Cardiac fibroblast (primary cell): ENCODE measurements around the gene MRGPRF.
"Not testable (repeated sequence)": the region's sequence is repeated elsewhere in the genome, so short reads cannot be mapped to it uniquely, and the experiment has no call there.

Experiments used
- DNase-seq, 2 donors: peaks; one replicate each; pipeline versions ENCODE4 v3.0.0 to v3.0.0-alpha.2; 2010; ENCODE audit warnings: low read depth in 2 of 2
- H3K4me3 ChIP-seq, 2 donors: replicated peaks in 1 of 2; 1 replicate in 1 of 2; 2 replicates in 1 of 2; pipeline ENCODE4 v1.5.1; 2011; ENCODE audit warnings: low read depth in 2 of 2, low read length in 2 of 2, mild to moderate bottlenecking in 2 of 2, moderate library complexity in 1 of 2
- CTCF ChIP-seq: IDR thresholded peaks from one replicate; pipeline ENCODE4 v1.5.1; 2011; ENCODE audit warnings: low read depth, mild to moderate bottlenecking, low read length, inconsistent platforms

Gene MRGPRF

GRCh38 chr11:68976095-68976494 lies 37.0 kb downstream of the MRGPRF start:
- no peak overlapping the region for H3K4me3 ChIP-seq
- no peak for TF ChIP-seq CTCF
- DNase-seq, result no peak

GRCh38 chr11:68974421-68975194 lies 38.4 kb downstream of the MRGPRF start:
- peak in 1 of 2 donors; percentile 43 for DNase-seq
- H3K4me3 ChIP-seq, result no peak overlapping the region
- TF ChIP-seq CTCF, result no peak

- DNase-seq, result not testable (repeated sequence)
These were observed 39.3 kb downstream of the MRGPRF start for GRCh38 chr11:68973706-68974105.

GRCh38 chr11:68973219-68973618 lies 39.8 kb downstream of the MRGPRF start:
- no peak for DNase-seq
- TF ChIP-seq CTCF, result no peak
- H3K4me3 ChIP-seq, result no peak overlapping the region

More at GRCh38 chr11:68973706-68974105, 39.3 kb downstream of the MRGPRF start:
- H3K4me3 ChIP-seq, result not testable (repeated sequence)

GRCh38 chr11:68970921-68971636 lies 42.0 kb downstream of the MRGPRF start:
- TF ChIP-seq CTCF, result no peak
- DNase-seq, result no peak
- H3K4me3 ChIP-seq, result no peak overlapping the region

- no peak for DNase-seq
- no peak overlapping the region for H3K4me3 ChIP-seq
- TF ChIP-seq CTCF, result no peak
These were observed 43.7 kb downstream of the MRGPRF start for GRCh38 chr11:68969386-68969785.
